ENCODE data around the gene TAS2R30.

The TAS2R30 gene

GRCh38 chr12:11134305-11134704 lies at the start of gene TAS2R30:
Gene TAS2R30, minus strand, starts transcription at chr12:11134644. Its CDS starts 400 bp downstream, at chr12:11134244.
- DNase-seq (ENCODE audit: low read depth) = no peak

- DNase-seq (ENCODE audit: low read depth) = no peak
These were observed 48.6 kb upstream of the TAS2R30 start for GRCh38 chr12:11183011-11183410.

GRCh38 chr12:11182529-11182928 lies 48.1 kb upstream of the TAS2R30 start:
- DNase-seq (ENCODE audit: low read depth) = no peak

- no peak for DNase-seq (ENCODE audit: low read depth)
These were observed 43.8 kb upstream of the TAS2R30 start for GRCh38 chr12:11178250-11178649.

- DNase-seq (ENCODE audit: low read depth) = peak; percentile 1
These were observed 39.6 kb upstream of the TAS2R30 start for GRCh38 chr12:11174022-11174421.

GRCh38 chr12:11171969-11172675 lies 37.7 kb upstream of the TAS2R30 start:
- DNase-seq (ENCODE audit: low read depth) = peak; percentile 36

GRCh38 chr12:11171145-11171968 lies 36.9 kb upstream of the TAS2R30 start, which contains the start of gene SMIM10L1:
Gene SMIM10L1, plus strand, starts transcription at chr12:11171194. Its CDS starts 163 bp downstream, at chr12:11171357.
- peak; percentile 96 for DNase-seq (ENCODE audit: low read depth)

GRCh38 chr12:11170810-11171144 lies 36.3 kb upstream of the TAS2R30 start:
- DNase-seq (ENCODE audit: low read depth) = no peak

GRCh38 chr12:11166300-11166699 lies 31.9 kb upstream of the TAS2R30 start:
- no peak for DNase-seq (ENCODE audit: low read depth)

GRCh38 chr12:11164384-11164783 lies 29.9 kb upstream of the TAS2R30 start:
- no peak for DNase-seq (ENCODE audit: low read depth)

GRCh38 chr12:11162502-11162901 lies 28.1 kb upstream of the TAS2R30 start:
- peak; percentile 2 for DNase-seq (ENCODE audit: low read depth)

GRCh38 chr12:11158885-11159444 lies 24.5 kb upstream of the TAS2R30 start:
- no peak for DNase-seq (ENCODE audit: low read depth)

GRCh38 chr12:11154400-11154925 lies 20.0 kb upstream of the TAS2R30 start:
- DNase-seq (ENCODE audit: low read depth) = no peak

- DNase-seq (ENCODE audit: low read depth) = no peak
These were observed 18.3 kb upstream of the TAS2R30 start for GRCh38 chr12:11152725-11153124.

- no peak for DNase-seq (ENCODE audit: low read depth)
These were observed 16.4 kb upstream of the TAS2R30 start for GRCh38 chr12:11150832-11151231.

- no peak for DNase-seq (ENCODE audit: low read depth)
These were observed 13.0 kb upstream of the TAS2R30 start for GRCh38 chr12:11147420-11147819.

- no peak for DNase-seq (ENCODE audit: low read depth)
These were observed 9.9 kb upstream of the TAS2R30 start for GRCh38 chr12:11144297-11144696.

- no peak for DNase-seq (ENCODE audit: low read depth)
These were observed 8.9 kb upstream of the TAS2R30 start for GRCh38 chr12:11143352-11143751.

- DNase-seq (ENCODE audit: low read depth) = no peak
These were observed 1.6 kb upstream of the TAS2R30 start for GRCh38 chr12:11136075-11136474.

- DNase-seq (ENCODE audit: low read depth) = no peak
These were observed 628 bp downstream of the TAS2R30 start for GRCh38 chr12:11133816-11134215.

- DNase-seq (ENCODE audit: low read depth) = no peak
These were observed 1.3 kb downstream of the TAS2R30 start for GRCh38 chr12:11133162-11133561.

- DNase-seq (ENCODE audit: low read depth) = no peak
These were observed 3.4 kb downstream of the TAS2R30 start for GRCh38 chr12:11130999-11131398.

- DNase-seq (ENCODE audit: low read depth) = no peak
These were observed 4.1 kb downstream of the TAS2R30 start for GRCh38 chr12:11130382-11130781.

Measured in EH (cell line).